Fibroblast of pulmonary artery (primary cell): ENCODE measurements around the gene VCAN.

Source experiments
- DNase-seq: peaks from one replicate; pipeline ENCODE4 v3.0.0-alpha.2; 2010; ENCODE audit warnings: low read depth
- H3K4me3 ChIP-seq: replicated peaks from 2 replicates; pipeline ENCODE4 v1.5.1; 2011; ENCODE audit warnings: low read depth, mild to moderate bottlenecking, control low read depth, low read length, moderate library complexity
- CTCF ChIP-seq: IDR thresholded peaks from 2 replicates; pipeline ENCODE4 v1.5.1; 2011; ENCODE audit warnings: mild to moderate bottlenecking, control low read depth, low read length, inconsistent platforms; ENCODE audit errors: missing control alignments

Gene VCAN

GRCh38 chr5:83564069-83564749 is 92.7 kb downstream of the VCAN start:
- peak; percentile 54 for TF ChIP-seq CTCF
- peak; percentile 79 for DNase-seq

GRCh38 chr5:83567741-83568140 is 96.2 kb downstream of the VCAN start:
- no peak for TF ChIP-seq CTCF
- peak; percentile 74 for DNase-seq
- H3K4me3 ChIP-seq, result peak overlapping the region; percentile 6

More at GRCh38 chr5:83564069-83564749, 92.7 kb downstream of the VCAN start:
- no peak overlapping the region for H3K4me3 ChIP-seq

GRCh38 chr5:83568186-83568585 is 96.6 kb downstream of the VCAN start:
- no peak for TF ChIP-seq CTCF
- peak; percentile 96 for DNase-seq
- no peak overlapping the region for H3K4me3 ChIP-seq

- TF ChIP-seq CTCF, result no peak
- no peak overlapping the region for H3K4me3 ChIP-seq
- peak; percentile 35 for DNase-seq
Measured at GRCh38 chr5:83570916-83571315, 99.4 kb downstream of the VCAN start.

GRCh38 chr5:83572271-83572670 is 100.7 kb downstream of the VCAN start:
- no peak for TF ChIP-seq CTCF
- no peak for DNase-seq
- H3K4me3 ChIP-seq, result no peak overlapping the region

GRCh38 chr5:83576341-83576740 is 104.8 kb downstream of the VCAN start:
- TF ChIP-seq CTCF, result no peak
- H3K4me3 ChIP-seq, result no peak overlapping the region
- peak; percentile 56 for DNase-seq

GRCh38 chr5:83577036-83577636 is 105.6 kb downstream of the VCAN start:
- peak; percentile 82 for DNase-seq
- TF ChIP-seq CTCF, result no peak
- no peak overlapping the region for H3K4me3 ChIP-seq
